T-helper 2 cell treated with Interferon-gamma antibody and Interleukin-4, amounts not matched to agents 100 ng/mL and 5 ng/mL, for 36 hours (primary cell): ENCODE measurements around the gene UGP2. TPM values are rescaled to one million over a fixed set of nuclear protein-coding genes. Genes with fewer than 3 reads are reported as not detected.
"Not testable (repeated sequence)": the region's sequence is repeated elsewhere in the genome, so short reads cannot be mapped to it uniquely, and the experiment has no call there.

Experiments
- intact Hi-C: fragments of 100-400 bp; cut with micrococcal nuclease; formaldehyde crosslinking; loops from one replicate; pipeline ENCODE4 v1.15.1; 2023
- total RNA-seq: library from RNA; stranded (reverse); gene quantifications from 2 replicates; pipeline ENCODE4 v1.2.3, GENCODE V29; 2022

UGP2 gene
- total RNA-seq, 1 donor from 2014 or later = 161 TPM

GRCh38 chr2:63890678-63891077 lies 49.0 kb downstream of the UGP2 start:
- intact Hi-C loops = no loop called here

- intact Hi-C loops = no loop called here
Measured at GRCh38 chr2:63891488-63892030, 49.9 kb downstream of the UGP2 start.

GRCh38 chr2:63893163-63893562 lies 51.5 kb downstream of the UGP2 start:
- intact Hi-C loops = no loop called here

- intact Hi-C loops = no loop called here
Measured at GRCh38 chr2:63894167-63894566, 52.5 kb downstream of the UGP2 start.

GRCh38 chr2:63898839-63899238 lies 57.1 kb downstream of the UGP2 start:
- intact Hi-C loops = no loop called here

GRCh38 chr2:63899639-63900038 lies 57.9 kb downstream of the UGP2 start:
- intact Hi-C loops = no loop called here

GRCh38 chr2:63902149-63902548 lies 60.5 kb downstream of the UGP2 start:
- intact Hi-C loops = no loop called here

- intact Hi-C loops = loop anchor here (1.0 kb wide), 1 partner anchor 209 kb away; no protein-coding TSS in a partner anchor
Measured at GRCh38 chr2:63903003-63903402, 61.3 kb downstream of the UGP2 start.

GRCh38 chr2:63914311-63914710 lies 72.6 kb downstream of the UGP2 start:
- intact Hi-C loops = no loop called here

GRCh38 chr2:63926815-63927214 lies 85.1 kb downstream of the UGP2 start:
- intact Hi-C loops = no loop called here

GRCh38 chr2:63932104-63932503 lies 90.4 kb downstream of the UGP2 start:
- intact Hi-C loops = not testable (repeated sequence)

Other genes with a start within 250 kb of the UGP2 start
- 18.7 and 19.0 TPM in 2 replicates for gene VPS54, start 177.5 kb downstream of the UGP2 start, total RNA-seq